Measurements from ENCODE around the gene TPPP3. TPM values are rescaled to one million over a fixed set of nuclear protein-coding genes. Genes with fewer than 3 reads are reported as not detected.

The TPPP3 gene
- polyA plus RNA-seq, 1 of the 3 experiments (the other 2 are of a cell fraction), result 33.5 TPM

DNA sequence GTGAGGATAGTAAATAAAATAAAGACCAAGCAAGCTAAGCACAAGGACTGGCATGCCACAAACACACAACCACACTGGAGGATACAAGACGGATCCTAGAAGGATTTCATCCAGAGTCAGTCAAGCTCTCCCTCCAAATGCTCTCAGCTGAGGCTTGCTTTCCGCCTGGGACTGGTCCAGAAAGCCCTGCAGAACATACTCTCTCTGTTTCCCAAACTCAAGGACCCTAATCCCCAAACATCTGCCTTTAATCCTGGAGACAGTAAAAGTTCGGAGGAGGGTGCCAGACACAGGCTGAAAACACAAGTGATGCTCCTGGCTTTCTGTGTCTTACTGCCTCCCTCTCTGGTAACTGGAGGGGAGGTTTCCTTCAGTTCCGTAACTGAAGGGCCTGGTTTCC lies 32.3 kb upstream of the TPPP3 start:
- no peak overlapping the region for H3K27ac ChIP-seq (ENCODE audit: low read depth in 2 of 2, low read length in 1 of 2)
- H4K20me1 ChIP-seq (ENCODE audit: insufficient read depth), result no peaks in the 10 kb centered on the region
- no peaks in the 10 kb centered on the region for H3K79me2 ChIP-seq (ENCODE audit: insufficient read depth)
- H3K27me3 ChIP-seq (ENCODE audit: insufficient read depth), result no peaks in the 10 kb centered on the region; the same call in 1 of the 2 replicates
- peaks cover 0 to 5% of the 10 kb centered on the region in 2 experiments; a peak in 1 of 4 replicates for H3K4me1 ChIP-seq (ENCODE audit: control insufficient read depth in 1 of 2, insufficient read depth in 2 of 2, low read depth in 1 of 2, low read length in 1 of 2)
- TF ChIP-seq ELF1 (IDR thresholded peaks at IDR 0.05) (no peak), EZH2phosphoT487 (IDR thresholded peaks at IDR 0.05; ENCODE audit: borderline replicate concordance, low read depth) (no peak), MEF2A (IDR thresholded peaks at IDR 0.05; ENCODE audit: borderline replicate concordance, low read depth) (no peak), SIN3A (IDR thresholded peaks at IDR 0.05; ENCODE audit: borderline replicate concordance, low read depth, low read length) (no peak), NRF1 (IDR thresholded peaks at IDR 0.05; ENCODE audit: low read depth, low read length) (no peak), FOSL2 (IDR thresholded peaks at IDR 0.05; ENCODE audit: borderline replicate concordance, low read depth) (no peak), MXI1 (IDR thresholded peaks at IDR 0.05; ENCODE audit: low read depth, low read length) (no peak), RCOR1 (IDR thresholded peaks at IDR 0.05; ENCODE audit: low read length) (no peak), TEAD4 (IDR thresholded peaks at IDR 0.05; ENCODE audit: borderline replicate concordance, insufficient read depth) (no peak)
- TF ChIP-seq, protein P1, sequence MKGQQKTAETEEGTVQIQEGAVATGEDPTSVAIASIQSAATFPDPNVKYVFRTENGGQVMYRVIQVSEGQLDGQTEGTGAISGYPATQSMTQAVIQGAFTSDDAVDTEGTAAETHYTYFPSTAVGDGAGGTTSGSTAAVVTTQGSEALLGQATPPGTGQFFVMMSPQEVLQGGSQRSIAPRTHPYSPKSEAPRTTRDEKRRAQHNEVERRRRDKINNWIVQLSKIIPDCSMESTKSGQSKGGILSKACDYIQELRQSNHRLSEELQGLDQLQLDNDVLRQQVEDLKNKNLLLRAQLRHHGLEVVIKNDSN (IDR thresholded peaks at IDR 0.05; ENCODE audit: borderline replicate concordance, low read depth), result no peak
- TF ChIP-seq, protein P2, sequence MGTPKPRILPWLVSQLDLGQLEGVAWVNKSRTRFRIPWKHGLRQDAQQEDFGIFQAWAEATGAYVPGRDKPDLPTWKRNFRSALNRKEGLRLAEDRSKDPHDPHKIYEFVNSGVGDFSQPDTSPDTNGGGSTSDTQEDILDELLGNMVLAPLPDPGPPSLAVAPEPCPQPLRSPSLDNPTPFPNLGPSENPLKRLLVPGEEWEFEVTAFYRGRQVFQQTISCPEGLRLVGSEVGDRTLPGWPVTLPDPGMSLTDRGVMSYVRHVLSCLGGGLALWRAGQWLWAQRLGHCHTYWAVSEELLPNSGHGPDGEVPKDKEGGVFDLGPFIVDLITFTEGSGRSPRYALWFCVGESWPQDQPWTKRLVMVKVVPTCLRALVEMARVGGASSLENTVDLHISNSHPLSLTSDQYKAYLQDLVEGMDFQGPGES (IDR thresholded peaks at IDR 0.05; ENCODE audit: low read depth, low read length), result no peak
- no peaks in the 10 kb centered on the region for H3K9me3 ChIP-seq
- CTCF ChIA-PET, result interaction anchor here (0.8 to 5.9 kb wide), 7 partner anchors 8 to 147 kb away, joined by 3 to 76 read pairs (median 4); partner anchors contain the start of genes ATP6V0D1 and ZDHHC1
- no peak for DNase-seq
- no peak overlapping the region for H2AFZ ChIP-seq (ENCODE audit: low read depth)
- no peaks in the 10 kb centered on the region for H3K36me3 ChIP-seq (replicated peaks in 1 of 2; ENCODE audit: control insufficient read depth in 1 of 2, insufficient read depth in 2 of 2, low read length in 1 of 2)
- POLR2A ChIA-PET, result no interaction called here
- no peaks in the 10 kb centered on the region for H3K9me2 ChIP-seq
- 71% methylated on average over 4 of the region's 4 CpGs for WGBS (ENCODE audit: low lambda C conversion rate)
- no peak overlapping the region for H3K4me3 ChIP-seq (ENCODE audit: low read depth in 2 of 2, low read length in 1 of 2)
- no peak overlapping the region for H3K9ac ChIP-seq
- no peak overlapping the region for H3K4me2 ChIP-seq
- no peaks in the 10 kb centered on the region for H3F3A ChIP-seq (replicated peaks; ENCODE audit: insufficient read depth)

DNA sequence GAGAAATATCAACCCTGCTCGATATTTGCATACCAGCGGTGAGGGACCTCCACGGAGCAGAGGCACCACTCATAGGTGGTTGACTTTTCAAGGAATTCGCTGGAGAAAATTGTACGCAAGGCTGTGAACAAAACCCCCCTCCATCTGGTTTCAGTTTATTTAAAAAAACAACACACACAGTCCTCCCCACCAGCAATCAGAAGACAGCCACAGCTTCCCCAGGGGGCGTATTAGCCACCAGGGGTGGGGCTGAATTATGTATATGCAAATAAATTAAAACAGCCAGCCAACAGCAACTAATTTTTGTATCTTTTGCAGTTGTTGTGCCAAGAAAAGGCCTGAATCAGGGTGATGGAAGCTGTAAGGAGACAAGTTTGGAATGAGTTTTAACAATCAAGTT lies 31.8 kb upstream of the TPPP3 start:
- Histone ChIP-seq H3K9me2 (no peaks in the 10 kb centered on the region), H3K9me3 (no peaks in the 10 kb centered on the region), H3K4me2 (no peak overlapping the region), H3K4me1 (ENCODE audit: control insufficient read depth in 1 of 2, insufficient read depth in 2 of 2, low read depth in 1 of 2, low read length in 1 of 2) (peaks cover 0 to 3% of the 10 kb centered on the region in 2 experiments; a peak in 1 of 4 replicates), H3K36me3 (replicated peaks in 1 of 2; ENCODE audit: control insufficient read depth in 1 of 2, insufficient read depth in 2 of 2, low read length in 1 of 2) (no peaks in the 10 kb centered on the region), H3K27ac (ENCODE audit: low read depth in 2 of 2, low read length in 1 of 2) (no peak overlapping the region), H3K4me3 (ENCODE audit: low read depth in 2 of 2, low read length in 1 of 2) (no peak overlapping the region), H4K20me1 (ENCODE audit: insufficient read depth) (no peaks in the 10 kb centered on the region), H3K9ac (no peak overlapping the region), H3K79me2 (ENCODE audit: insufficient read depth) (no peaks in the 10 kb centered on the region), H3F3A (replicated peaks; ENCODE audit: insufficient read depth) (no peaks in the 10 kb centered on the region), H3K27me3 (ENCODE audit: insufficient read depth) (no peaks in the 10 kb centered on the region; the same call in 1 of the 2 replicates), H2AFZ (ENCODE audit: low read depth) (no peak overlapping the region)
- DNase-seq, result no peak
- CTCF ChIA-PET, result interaction anchor here (0.8 to 5.9 kb wide), 7 partner anchors 7 to 447 kb away, joined by 3 to 76 read pairs (median 4); partner anchors contain the start of genes ATP6V0D1 and ZDHHC1
- POLR2A ChIA-PET, result no interaction called here
- TF ChIP-seq GABPA (IDR thresholded peaks at IDR 0.05; ENCODE audit: low read depth) (no peak), TEAD4 (IDR thresholded peaks at IDR 0.05; ENCODE audit: borderline replicate concordance, insufficient read depth) (no peak), RFX5 (IDR thresholded peaks at IDR 0.05; ENCODE audit: low read length) (no peak), FOXM1 (IDR thresholded peaks at IDR 0.05; ENCODE audit: low read depth) (no peak), RXRA (IDR thresholded peaks at IDR 0.05; ENCODE audit: borderline replicate concordance, low read depth) (no peak), RAD21 (IDR thresholded peaks at IDR 0.05; ENCODE audit: low read length) (no peak), FOSL2 (IDR thresholded peaks at IDR 0.05; ENCODE audit: borderline replicate concordance, low read depth) (no peak), SIN3A (IDR thresholded peaks at IDR 0.05; ENCODE audit: borderline replicate concordance, low read depth, low read length) (no peak), MEF2A (IDR thresholded peaks at IDR 0.05; ENCODE audit: borderline replicate concordance, low read depth) (no peak), TAF1 (IDR thresholded peaks at IDR 0.05; ENCODE audit: borderline replicate concordance, low read depth, low read length) (no peak), POLR2AphosphoS5 (IDR thresholded peaks at IDR 0.05; ENCODE audit: low read depth, low read length) (no peak), TCF12 (IDR thresholded peaks at IDR 0.05) (no peak), EZH2phosphoT487 (IDR thresholded peaks at IDR 0.05; ENCODE audit: borderline replicate concordance, low read depth) (no peak), FOXJ3 (CRISPR knock-in tag; IDR thresholded peaks at IDR 0.05) (no peak), MXI1 (IDR thresholded peaks at IDR 0.05; ENCODE audit: low read depth, low read length) (no peak), NRF1 (IDR thresholded peaks at IDR 0.05; ENCODE audit: low read depth, low read length) (no peak)
- TF ChIP-seq, protein P3, sequence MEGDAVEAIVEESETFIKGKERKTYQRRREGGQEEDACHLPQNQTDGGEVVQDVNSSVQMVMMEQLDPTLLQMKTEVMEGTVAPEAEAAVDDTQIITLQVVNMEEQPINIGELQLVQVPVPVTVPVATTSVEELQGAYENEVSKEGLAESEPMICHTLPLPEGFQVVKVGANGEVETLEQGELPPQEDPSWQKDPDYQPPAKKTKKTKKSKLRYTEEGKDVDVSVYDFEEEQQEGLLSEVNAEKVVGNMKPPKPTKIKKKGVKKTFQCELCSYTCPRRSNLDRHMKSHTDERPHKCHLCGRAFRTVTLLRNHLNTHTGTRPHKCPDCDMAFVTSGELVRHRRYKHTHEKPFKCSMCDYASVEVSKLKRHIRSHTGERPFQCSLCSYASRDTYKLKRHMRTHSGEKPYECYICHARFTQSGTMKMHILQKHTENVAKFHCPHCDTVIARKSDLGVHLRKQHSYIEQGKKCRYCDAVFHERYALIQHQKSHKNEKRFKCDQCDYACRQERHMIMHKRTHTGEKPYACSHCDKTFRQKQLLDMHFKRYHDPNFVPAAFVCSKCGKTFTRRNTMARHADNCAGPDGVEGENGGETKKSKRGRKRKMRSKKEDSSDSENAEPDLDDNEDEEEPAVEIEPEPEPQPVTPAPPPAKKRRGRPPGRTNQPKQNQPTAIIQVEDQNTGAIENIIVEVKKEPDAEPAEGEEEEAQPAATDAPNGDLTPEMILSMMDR (IDR thresholded peaks at IDR 0.05), result no peak
- TF ChIP-seq, protein P2 (IDR thresholded peaks at IDR 0.05; ENCODE audit: low read depth, low read length), result no peak
- 78% methylated on average over 6 of the region's 6 CpGs for WGBS (ENCODE audit: low lambda C conversion rate)
